Kidney capillary endothelial cell (primary cell): Measurements from ENCODE around the gene STAC3.

Source experiments
- DNase-seq: peaks from one replicate; pipeline ENCODE4 v3.0.0-alpha.2; 2018; ENCODE audit warnings: low spot score

Gene STAC3

DNA sequence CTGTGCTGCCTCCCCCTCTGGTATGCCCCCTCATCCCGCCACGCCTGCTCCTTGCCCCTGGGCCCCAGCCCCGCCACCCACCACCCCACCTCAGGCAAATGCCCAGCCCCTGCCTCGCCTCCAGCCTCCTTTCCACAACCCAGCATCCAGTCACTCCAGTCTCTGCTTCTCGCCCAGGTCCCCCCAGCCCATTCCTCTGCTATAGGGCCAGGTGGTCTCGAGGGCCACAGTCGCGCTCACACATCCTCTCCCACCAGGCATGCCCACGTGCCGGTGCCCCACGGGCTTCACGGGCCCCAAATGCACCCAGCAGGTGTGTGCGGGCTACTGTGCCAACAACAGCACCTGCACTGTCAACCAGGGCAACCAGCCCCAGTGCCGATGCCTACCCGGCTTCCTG lies 40.5 kb downstream of the STAC3 start:
- DNase-seq: no peak

DNA sequence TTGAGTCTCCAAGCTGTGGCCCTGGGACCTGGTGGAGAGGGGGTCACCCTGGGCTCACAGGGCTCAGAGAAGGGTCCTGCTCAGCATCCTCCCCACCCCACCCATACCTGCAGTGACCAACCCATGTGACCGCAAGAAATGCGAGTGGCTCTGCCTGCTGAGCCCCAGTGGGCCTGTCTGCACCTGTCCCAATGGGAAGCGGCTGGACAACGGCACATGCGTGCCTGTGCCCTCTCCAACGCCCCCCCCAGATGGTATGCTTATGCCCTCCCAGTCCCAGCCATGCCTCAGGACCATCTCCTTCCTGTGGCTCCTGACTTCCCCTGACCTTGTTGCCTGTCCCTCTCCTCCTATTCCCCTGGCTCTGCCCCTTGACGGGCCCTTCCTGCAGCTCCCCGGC lies 41.1 kb downstream of the STAC3 start:
- no peak for DNase-seq

DNA sequence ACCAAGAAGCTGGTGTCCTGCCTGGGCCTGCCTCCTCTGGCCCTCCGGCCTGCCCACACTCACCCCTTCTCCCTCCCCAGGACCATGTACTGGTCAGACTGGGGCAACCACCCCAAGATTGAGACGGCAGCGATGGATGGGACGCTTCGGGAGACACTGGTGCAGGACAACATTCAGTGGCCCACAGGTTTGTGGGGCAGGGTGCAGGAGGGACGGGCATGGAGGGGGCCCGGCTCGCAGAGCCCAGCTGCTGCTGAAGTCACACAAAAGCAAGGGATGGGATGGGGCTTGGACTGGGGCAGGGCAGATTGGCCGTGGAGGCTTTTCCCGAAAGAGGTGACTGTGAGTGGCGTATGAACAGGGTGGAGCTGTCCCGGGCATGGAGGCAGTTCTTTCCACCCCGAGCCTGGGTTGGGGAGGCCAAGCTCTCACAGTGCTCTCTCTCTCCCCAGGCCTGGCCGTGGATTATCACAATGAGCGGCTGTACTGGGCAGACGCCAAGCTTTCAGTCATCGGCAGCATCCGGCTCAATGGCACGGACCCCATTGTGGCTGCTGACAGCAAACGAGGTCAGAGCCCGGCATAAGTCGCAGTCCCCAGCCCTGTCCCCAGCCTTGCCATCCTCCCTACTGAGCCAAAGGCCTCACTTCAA lies 42.2 kb downstream of the STAC3 start:
- no peak for DNase-seq

DNA sequence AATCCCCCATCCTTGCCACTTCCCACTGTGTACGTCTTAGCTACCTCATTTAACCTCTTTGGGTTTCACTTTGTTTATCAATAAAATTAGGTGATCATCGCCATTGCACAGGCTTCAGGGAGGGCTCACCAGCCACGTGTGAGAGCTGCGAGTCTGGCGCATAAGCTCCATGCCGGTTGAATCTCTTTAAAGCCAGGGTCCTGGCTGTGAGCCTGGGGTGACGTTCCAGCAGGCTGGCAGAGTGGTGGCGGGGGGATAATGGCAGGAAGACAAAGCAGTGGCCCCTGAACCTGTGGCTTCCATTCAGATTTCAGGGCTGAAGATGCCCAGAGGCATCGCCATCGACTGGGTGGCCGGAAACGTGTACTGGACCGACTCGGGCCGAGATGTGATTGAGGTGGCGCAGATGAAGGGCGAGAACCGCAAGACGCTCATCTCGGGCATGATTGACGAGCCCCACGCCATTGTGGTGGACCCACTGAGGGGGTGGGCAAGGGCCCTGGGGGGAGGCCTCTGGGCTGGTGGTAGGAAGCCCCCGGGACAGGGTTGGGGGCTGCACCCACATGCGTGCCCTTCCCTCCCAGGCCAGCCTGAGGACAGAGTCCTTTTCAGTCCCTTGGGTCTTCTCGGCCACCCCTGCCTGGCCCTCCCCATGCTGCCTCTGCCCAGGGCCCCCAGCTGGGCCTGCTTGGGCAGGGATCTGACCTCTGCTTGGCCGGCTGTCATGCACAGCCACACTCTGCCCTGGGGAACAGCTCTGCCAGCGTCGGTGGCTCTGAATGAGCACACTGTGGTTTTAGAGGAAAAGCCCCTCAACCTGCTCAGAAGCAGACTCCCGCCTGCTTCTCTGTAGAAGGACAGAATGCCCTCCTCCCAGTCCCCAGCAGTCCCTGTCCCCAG lies 43.0 kb downstream of the STAC3 start:
- no peak for DNase-seq

DNA sequence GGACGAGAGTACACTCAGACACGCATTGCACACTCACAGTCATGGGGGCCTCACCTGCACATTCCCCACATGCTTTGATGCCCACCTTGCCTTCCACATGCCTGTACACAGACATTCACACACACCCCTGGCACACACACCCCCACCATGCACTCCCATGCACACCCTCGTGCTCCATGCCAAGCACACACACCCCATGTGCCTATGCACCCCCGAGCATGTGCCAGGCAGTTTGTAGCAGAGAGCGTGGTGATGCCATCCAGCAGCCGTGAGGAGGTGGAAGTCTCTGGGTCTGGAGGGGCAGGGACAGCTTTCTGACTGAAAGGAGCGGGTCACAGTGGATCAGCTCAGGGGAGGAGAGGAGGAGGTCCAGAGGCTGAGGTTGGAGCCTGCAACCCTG lies 45.1 kb downstream of the STAC3 start:
- no peak for DNase-seq

DNA sequence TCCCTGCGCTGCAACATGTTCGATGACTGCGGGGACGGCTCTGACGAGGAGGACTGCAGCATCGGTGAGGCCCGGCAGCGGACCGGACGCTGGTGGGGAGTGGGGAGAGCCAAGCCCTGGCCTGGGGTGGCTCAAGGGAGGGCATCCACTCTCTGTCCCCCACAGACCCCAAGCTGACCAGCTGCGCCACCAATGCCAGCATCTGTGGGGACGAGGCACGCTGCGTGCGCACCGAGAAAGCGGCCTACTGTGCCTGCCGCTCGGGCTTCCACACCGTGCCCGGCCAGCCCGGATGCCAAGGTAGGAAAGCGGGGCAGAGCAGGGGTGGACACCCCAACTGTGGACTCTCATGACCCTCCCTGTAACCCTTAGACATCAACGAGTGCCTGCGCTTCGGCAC lies 45.8 kb downstream of the STAC3 start:
- DNase-seq: no peak

DNA sequence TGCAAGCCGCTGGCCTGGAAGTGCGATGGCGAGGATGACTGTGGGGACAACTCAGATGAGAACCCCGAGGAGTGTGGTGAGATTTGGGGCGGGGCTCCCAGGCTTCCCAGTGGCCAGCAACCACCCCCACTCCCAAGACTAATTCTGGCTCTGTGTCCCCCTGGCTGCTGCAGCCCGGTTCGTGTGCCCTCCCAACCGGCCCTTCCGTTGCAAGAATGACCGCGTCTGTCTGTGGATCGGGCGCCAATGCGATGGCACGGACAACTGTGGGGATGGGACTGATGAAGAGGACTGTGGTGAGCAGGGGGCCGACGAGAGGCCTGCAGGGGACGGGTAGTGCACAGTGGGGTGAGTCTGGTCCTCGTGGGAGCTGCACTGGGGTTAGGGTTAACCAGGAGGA lies 46.5 kb downstream of the STAC3 start:
- no peak for DNase-seq

DNA sequence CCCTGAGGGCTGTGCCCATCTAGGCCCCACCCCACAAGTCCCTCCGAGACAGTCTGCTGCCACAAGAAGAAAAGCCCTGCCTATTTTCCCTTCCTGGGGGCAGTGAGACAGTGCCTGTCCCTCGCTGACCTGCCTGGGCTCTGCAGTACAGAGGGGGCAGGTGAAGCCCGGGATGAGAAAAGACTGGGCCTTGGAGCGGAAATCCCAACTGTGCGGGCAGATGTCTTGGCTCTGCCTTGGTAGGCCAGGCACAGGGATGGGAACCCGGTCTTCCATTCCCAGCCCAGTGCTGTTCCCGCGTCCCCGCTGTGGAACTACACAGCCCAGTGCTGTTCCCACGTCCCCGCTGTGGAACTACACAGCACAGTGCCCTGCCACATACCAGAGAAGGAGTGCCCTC lies 47.2 kb downstream of the STAC3 start:
- no peak for DNase-seq

DNA sequence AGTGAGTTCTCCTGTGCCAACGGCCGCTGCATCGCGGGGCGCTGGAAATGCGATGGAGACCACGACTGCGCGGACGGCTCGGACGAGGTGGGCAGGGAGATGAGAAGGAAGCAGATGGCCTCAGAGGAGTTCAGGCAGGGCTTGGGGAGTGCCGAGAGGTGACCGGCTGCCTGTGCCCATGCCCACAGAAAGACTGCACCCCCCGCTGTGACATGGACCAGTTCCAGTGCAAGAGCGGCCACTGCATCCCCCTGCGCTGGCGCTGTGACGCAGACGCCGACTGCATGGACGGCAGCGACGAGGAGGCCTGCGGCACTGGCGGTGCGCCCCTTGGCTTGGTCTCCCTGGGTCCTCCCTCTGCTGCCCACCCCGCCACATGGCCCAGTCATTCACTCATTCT lies 47.8 kb downstream of the STAC3 start:
- DNase-seq: no peak

DNA sequence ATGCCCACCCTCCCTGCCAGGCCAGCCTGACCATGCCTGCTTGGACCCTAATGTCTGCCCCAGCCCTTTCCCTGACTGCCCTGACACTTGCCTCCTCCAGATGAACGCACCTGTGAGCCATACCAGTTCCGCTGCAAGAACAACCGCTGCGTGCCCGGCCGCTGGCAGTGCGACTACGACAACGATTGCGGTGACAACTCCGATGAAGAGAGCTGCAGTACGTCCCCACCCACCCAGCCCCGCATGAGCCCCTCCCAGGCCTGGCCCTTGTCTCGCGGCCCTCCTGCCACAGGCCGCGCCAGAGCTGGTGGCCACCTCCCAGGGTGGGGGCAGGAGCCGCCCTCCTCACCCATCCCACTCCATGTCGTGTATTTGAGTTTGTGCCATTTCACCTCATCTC lies 48.7 kb downstream of the STAC3 start:
- no peak for DNase-seq

DNA sequence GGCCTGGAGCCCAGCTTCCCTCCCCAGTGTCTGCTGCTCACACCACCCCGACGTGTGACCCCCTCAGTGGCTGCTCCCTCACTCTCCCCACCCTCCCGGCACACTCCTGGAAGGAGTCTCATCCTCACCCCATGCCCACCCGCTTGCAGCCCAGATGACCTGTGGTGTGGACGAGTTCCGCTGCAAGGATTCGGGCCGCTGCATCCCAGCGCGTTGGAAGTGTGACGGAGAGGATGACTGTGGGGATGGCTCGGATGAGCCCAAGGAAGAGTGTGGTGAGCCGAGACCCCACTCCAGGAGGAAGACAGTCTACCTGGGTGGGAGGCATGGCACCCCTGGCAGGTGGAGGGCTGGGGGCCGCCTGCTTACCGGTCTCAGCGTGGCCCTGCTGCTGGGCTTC lies 49.4 kb downstream of the STAC3 start:
- DNase-seq: no peak

DNA sequence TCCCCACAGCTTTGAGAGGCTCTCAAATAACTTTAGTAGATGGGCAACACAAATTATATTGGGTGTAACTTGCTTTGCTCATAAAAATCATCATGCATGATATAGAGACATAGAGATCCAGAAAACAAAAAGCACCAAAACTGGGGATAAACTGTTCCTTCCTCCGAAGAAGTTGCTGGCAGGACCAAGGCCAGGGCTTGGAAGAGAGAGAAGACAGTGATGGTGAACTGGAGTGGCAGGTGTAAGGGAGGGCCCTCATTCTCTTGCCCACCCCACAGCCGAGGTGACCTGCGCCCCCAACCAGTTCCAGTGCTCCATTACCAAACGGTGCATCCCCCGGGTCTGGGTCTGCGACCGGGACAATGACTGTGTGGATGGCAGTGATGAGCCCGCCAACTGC lies 49.8 kb downstream of the STAC3 start:
- DNase-seq: no peak

DNA sequence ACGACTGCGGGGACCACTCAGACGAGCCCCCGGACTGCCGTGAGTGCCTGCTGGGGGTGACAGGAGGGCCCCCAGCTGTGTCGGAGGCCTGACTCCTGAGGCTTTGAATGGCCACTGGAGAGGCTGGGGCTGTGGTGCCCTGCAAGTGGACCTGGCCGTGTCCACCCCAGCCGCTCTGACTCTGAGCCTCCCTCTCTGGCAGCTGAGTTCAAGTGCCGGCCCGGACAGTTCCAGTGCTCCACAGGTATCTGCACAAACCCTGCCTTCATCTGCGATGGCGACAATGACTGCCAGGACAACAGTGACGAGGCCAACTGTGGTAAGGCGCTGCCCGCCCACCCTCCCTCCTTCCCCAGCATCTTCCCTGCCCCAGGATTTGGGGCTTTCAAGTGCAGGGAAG lies 50.5 kb downstream of the STAC3 start:
- DNase-seq: no peak

DNA sequence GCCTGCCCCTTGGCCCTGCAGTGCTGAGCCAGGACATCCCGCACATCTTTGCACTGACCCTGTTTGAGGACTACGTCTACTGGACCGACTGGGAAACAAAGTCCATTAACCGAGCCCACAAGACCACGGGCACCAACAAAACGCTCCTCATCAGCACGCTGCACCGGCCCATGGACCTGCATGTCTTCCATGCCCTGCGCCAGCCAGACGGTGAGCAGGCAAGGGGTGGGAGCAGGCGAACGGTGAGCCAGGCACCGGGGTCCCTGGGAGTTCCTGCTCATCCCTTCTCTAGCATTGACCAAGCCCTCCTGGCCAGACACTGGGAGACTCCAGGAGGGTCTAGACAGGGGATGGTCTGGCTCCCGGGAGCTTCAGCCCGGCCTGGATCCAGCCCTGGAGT lies 51.8 kb downstream of the STAC3 start:
- no peak for DNase-seq

DNA sequence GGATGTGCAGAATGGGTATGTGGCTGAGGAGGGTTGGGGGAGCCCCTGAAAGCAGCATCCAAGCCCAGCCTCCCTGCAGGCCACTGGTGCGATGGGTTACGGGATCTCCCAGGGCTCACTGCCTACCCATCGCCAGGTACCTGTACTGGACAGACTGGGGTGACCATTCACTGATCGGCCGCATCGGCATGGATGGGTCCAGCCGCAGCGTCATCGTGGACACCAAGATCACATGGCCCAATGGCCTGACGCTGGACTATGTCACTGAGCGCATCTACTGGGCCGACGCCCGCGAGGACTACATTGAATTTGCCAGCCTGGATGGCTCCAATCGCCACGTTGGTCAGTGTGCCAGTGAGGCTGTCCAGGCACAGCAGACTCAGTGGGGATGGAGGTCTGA lies 52.7 kb downstream of the STAC3 start:
- DNase-seq: no peak

DNA sequence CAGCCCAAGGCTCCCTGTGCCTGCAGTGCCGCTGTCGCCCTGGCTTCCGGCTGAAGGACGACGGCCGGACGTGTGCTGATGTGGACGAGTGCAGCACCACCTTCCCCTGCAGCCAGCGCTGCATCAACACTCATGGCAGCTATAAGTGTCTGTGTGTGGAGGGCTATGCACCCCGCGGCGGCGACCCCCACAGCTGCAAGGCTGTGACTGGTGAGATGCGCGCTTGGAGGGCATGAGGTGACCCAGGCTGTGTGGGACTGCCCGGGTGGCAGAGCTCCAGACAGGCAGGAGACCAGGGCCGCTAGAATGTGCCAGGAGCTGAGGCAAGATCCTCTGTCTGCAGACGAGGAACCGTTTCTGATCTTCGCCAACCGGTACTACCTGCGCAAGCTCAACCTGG lies 54.0 kb downstream of the STAC3 start:
- no peak for DNase-seq

DNA sequence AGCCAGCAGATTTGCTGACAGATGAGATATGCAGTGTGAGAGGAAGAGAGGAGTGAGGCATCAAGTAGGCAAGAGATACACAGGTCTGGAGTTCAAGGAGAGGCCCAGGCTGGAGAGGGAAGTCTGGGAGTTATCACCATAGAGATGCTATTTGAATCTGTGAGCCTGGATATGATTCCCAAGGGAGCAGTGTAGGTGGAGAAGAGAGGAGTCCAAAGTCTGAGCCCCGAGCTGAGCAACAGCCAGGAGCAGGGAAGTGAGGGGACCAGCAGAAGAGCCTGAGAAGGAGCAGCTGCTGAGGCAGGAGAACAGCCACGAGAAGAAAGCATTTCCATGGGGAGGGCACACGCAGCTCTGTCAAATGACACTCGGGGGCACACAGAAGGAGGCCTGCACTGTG lies 54.5 kb downstream of the STAC3 start:
- no peak for DNase-seq

DNA sequence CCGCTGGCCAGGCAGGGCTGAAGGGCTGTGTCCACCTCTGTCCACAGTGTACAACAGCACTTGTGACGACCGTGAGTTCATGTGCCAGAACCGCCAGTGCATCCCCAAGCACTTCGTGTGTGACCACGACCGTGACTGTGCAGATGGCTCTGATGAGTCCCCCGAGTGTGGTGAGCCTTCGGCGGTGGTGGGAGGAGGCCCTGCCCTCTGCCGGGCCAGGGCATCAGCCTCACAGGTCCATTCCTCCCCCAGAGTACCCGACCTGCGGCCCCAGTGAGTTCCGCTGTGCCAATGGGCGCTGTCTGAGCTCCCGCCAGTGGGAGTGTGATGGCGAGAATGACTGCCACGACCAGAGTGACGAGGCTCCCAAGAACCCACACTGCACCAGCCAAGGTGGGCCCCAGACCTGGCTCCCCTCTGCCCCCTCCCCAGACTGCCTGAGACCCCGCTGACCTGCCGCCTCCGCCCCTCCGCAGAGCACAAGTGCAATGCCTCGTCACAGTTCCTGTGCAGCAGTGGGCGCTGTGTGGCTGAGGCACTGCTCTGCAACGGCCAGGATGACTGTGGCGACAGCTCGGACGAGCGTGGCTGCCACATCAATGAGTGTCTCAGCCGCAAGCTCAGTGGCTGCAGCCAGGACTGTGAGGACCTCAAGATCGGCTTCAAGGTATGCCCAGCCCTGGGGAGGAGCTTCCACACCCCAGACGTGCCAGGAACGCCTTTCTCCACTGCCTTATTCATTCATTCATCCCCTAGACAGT lies 55.2 kb downstream of the STAC3 start:
- DNase-seq: no peak

DNA sequence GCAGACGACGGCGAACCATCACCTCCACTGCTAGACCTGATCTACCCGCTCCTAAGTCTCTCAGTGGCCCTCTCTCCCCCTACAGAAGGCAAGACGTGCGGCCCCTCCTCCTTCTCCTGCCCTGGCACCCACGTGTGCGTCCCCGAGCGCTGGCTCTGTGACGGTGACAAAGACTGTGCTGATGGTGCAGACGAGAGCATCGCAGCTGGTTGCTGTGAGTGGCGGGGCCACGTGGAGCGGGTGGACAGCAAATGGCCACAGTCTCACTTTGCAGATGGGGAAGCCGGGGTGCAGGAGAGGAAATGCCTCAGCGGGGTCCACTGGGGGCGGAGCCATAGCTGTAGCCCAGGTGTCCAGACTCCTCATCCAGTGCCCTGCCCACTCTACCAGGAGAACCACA lies 55.8 kb downstream of the STAC3 start:
- no peak for DNase-seq

DNA sequence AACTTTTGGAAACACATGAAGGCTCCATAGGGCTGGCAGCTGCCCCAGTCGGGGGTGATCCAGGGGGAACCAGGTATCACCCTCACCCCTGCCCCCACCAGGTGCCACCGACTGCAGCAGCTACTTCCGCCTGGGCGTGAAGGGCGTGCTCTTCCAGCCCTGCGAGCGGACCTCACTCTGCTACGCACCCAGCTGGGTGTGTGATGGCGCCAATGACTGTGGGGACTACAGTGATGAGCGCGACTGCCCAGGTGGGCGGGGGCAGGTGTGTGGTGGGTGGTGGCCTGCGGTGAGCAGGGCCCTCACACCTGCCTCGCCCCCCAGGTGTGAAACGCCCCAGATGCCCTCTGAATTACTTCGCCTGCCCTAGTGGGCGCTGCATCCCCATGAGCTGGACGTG lies 56.7 kb downstream of the STAC3 start:
- DNase-seq: no peak

DNA sequence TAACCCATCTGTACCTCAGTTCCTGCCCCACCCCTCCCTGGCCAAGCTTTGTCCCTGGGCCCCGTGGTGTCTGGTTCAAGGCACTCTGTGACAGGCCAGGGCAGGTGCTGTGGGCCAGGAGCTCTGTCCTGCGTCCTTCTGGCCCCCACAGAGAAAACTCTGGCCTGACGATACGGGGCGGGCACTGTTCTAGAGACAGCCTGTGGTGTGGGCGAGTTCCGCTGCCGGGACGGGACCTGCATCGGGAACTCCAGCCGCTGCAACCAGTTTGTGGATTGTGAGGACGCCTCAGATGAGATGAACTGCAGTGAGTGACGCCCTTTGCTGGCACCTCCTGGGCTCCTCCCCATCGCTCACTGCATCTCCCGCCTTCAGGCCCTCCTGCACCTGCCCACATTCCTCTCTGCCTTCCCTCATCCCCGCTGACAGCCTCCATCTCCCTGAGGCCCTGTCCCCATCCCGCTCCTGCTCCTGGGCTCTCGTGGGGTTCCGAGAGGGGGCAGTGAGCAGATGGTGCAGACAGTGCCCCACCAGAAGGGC lies 57.2 kb downstream of the STAC3 start:
- no peak for DNase-seq
